Measurements from ENCODE around the gene SCAMP1. TPM values are rescaled to one million over a fixed set of nuclear protein-coding genes. Genes with fewer than 3 reads are reported as not detected.

Gene SCAMP1
- total and polyA plus RNA-seq, 2 of the 8 experiments (the other 6 are each of a cell fraction or from before 2014, with no cell fraction given), result 18.6 to 55.9 TPM

- H2BK5ac ChIP-seq (ENCODE audit: low read depth, low read length), result no peak overlapping the region
- POLR2A ChIA-PET (ENCODE audit: partially characterized antibody), result no interaction called here
- CTCF ChIA-PET (ENCODE audit: partially characterized antibody), result no interaction called here
- FAIRE-seq (no peak), DNase-seq (ENCODE audit: low read depth in 1 of 2, low spot score in 2 of 2) (no peak)
- WGBS, 2 experiments (ENCODE audit: extremely low coverage in 1 of 2, insufficient coverage in 1 of 2, insufficient read length in 1 of 2, insufficient replicate concordance in 2 of 2, low coverage in 1 of 2, low lambda C conversion rate in 2 of 2, missing lambda C conversion rate in 1 of 2), result 91% methylated on average over 1 of the region's 1 CpG; no CpG with 5 or more reads in 1 of the 2 experiments
- peaks cover 0 to 3% (median under 1%) of the 10 kb centered on the region in 4 experiments; a peak in 1 of 8 replicates for H3K36me3 ChIP-seq (ENCODE audit: control insufficient read depth in 2 of 4, insufficient read depth in 4 of 4, low read length in 3 of 4)
- H3K79me2 ChIP-seq (ENCODE audit: control insufficient read depth in 1 of 2, insufficient read depth in 2 of 2, low read length in 2 of 2), result no peaks in the 10 kb centered on the region
- no peak overlapping the region for H4K5ac ChIP-seq (ENCODE audit: insufficient read length, low read depth, low read length)
- H4K91ac ChIP-seq (replicated peaks; ENCODE audit: insufficient read length, low read length), result no peak overlapping the region
- no peak overlapping the region for H3K4me3 ChIP-seq (ENCODE audit: extremely low read depth in 1 of 4, insufficient read depth in 2 of 4, low read depth in 3 of 4, low read length in 4 of 4)
- no peaks in the 10 kb centered on the region for H3K27me3 ChIP-seq (replicated peaks in 1 of 4; ENCODE audit: control insufficient read depth in 3 of 4, extremely low read depth in 1 of 4, insufficient read depth in 3 of 4, low read length in 3 of 4)
- H3K4me2 ChIP-seq (ENCODE audit: insufficient read depth in 1 of 2, low read depth in 2 of 2, low read length in 2 of 2), result no peak overlapping the region
- H3K18ac ChIP-seq (ENCODE audit: extremely low read depth, low read length), result no peak overlapping the region
- H3K4ac ChIP-seq (replicated peaks; ENCODE audit: insufficient read length, low read depth, low read length), result no peak overlapping the region
- H3K9ac ChIP-seq (replicated peaks in 1 of 4; ENCODE audit: extremely low read depth in 1 of 4, low read depth in 3 of 4, low read length in 3 of 4), result no peak overlapping the region
- H3K79me1 ChIP-seq (ENCODE audit: low read depth, low read length), result no peaks in the 10 kb centered on the region
- TF ChIP-seq KDM5A (IDR thresholded peaks at IDR 0.05; ENCODE audit: low read length), result no peak
- TF ChIP-seq ZNF274 (IDR thresholded peaks at IDR 0.05; ENCODE audit: borderline replicate concordance, extremely low read depth, low read length), result no peak
- no peak for TF ChIP-seq MAX (IDR thresholded peaks at IDR 0.05)
- no peaks in the 10 kb centered on the region for H3K23me2 ChIP-seq (ENCODE audit: low read depth, low read length)
- H4K20me1 ChIP-seq (replicated peaks in 1 of 2; ENCODE audit: control insufficient read depth in 1 of 2, insufficient read depth in 2 of 2, low read length in 2 of 2), result no peaks in the 10 kb centered on the region
- no peak overlapping the region for H2BK15ac ChIP-seq (ENCODE audit: low read length)
- H3K27ac ChIP-seq (ENCODE audit: low read depth, low read length), result no peak overlapping the region
- no peak overlapping the region for H3K14ac ChIP-seq (ENCODE audit: insufficient read length)
- no peaks in the 10 kb centered on the region for H3K9me3 ChIP-seq (ENCODE audit: insufficient read depth in 2 of 2, low read depth in 1 of 2, low read length in 1 of 2)
- no peak overlapping the region for H2AFZ ChIP-seq (ENCODE audit: low read length)
- H3K4me1 ChIP-seq (replicated peaks in 1 of 4; ENCODE audit: control insufficient read depth in 3 of 4, insufficient read depth in 4 of 4, low read length in 3 of 4), result no peaks in the 10 kb centered on the region
- H2BK20ac ChIP-seq (ENCODE audit: low read length), result no peak overlapping the region
- no peak overlapping the region for H4K8ac ChIP-seq (ENCODE audit: extremely low read depth, insufficient read depth, low read length)
- no peak overlapping the region for H2BK12ac ChIP-seq (ENCODE audit: low read depth, low read length)
- no peak overlapping the region for H2AK5ac ChIP-seq (ENCODE audit: low read depth, low read length)
- no peak overlapping the region for H3K56ac ChIP-seq (replicated peaks; ENCODE audit: insufficient read length, low read depth, low read length)
- no peak overlapping the region for H2BK120ac ChIP-seq (replicated peaks; ENCODE audit: low read depth, low read length)
- no peak overlapping the region for H3K23ac ChIP-seq (ENCODE audit: insufficient read length)
Observed at GRCh38 chr5:78476795-78477194, 116.4 kb downstream of the SCAMP1 start.
